ENCODE data around the gene FRYL. TPM values are rescaled to one million over a fixed set of nuclear protein-coding genes. Genes with fewer than 3 reads are reported as not detected.

FRYL gene
- total RNA-seq, 3 donors from 2014 or later: 205 to 416 (median 330) TPM

GRCh38 chr4:48668254-48669017, 111.6 kb downstream of the FRYL start:
- ATAC-seq: peak; percentile 89
- Histone ChIP-seq H3K4me3 (no peak overlapping the region), H3K9me3 (no peaks in the 10 kb centered on the region), H3K4me1 (ENCODE audit: low read depth) (peaks cover 41% of the 10 kb centered on the region), H3K36me3 (ENCODE audit: low read depth) (no peaks in the 10 kb centered on the region)
- no peak for TF ChIP-seq CTCF (IDR thresholded peaks at IDR 0.05)
- intact Hi-C loops (cut with DNase I, micrococcal nuclease): no loop called here
- peak in 1 of 3 donors; percentile 66 for DNase-seq

- ATAC-seq: no peak
- Histone ChIP-seq H3K36me3 (ENCODE audit: low read depth) (no peaks in the 10 kb centered on the region), H3K4me3 (no peak overlapping the region), H3K4me1 (ENCODE audit: low read depth) (peaks cover 38% of the 10 kb centered on the region), H3K9me3 (no peaks in the 10 kb centered on the region)
- no peak for DNase-seq
- no peak for TF ChIP-seq CTCF (IDR thresholded peaks at IDR 0.05)
- intact Hi-C loops (cut with DNase I, micrococcal nuclease): no loop called here
These were observed 112.9 kb downstream of the FRYL start for GRCh38 chr4:48667148-48667547.

- TF ChIP-seq CTCF (IDR thresholded peaks at IDR 0.05): no peak
- ATAC-seq: peak; percentile 74
- Histone ChIP-seq H3K4me1 (ENCODE audit: low read depth) (peaks cover 53% of the 10 kb centered on the region), H3K9me3 (no peaks in the 10 kb centered on the region), H3K4me3 (no peak overlapping the region), H3K36me3 (ENCODE audit: low read depth) (no peaks in the 10 kb centered on the region)
- DNase-seq: no peak
- intact Hi-C loops (cut with DNase I, micrococcal nuclease): no loop called here
These were observed 114.4 kb downstream of the FRYL start for GRCh38 chr4:48665555-48666186.

GRCh38 chr4:48664938-48665337, 115.1 kb downstream of the FRYL start:
- Histone ChIP-seq H3K36me3 (ENCODE audit: low read depth) (no peaks in the 10 kb centered on the region), H3K4me3 (no peak overlapping the region), H3K9me3 (no peaks in the 10 kb centered on the region), H3K4me1 (ENCODE audit: low read depth) (peaks cover 60% of the 10 kb centered on the region)
- ATAC-seq: peak; percentile 35
- DNase-seq: no peak
- intact Hi-C loops (cut with DNase I, micrococcal nuclease): no loop called here
- TF ChIP-seq CTCF (IDR thresholded peaks at IDR 0.05): no peak

- DNase-seq: no peak
- H3K36me3 ChIP-seq (ENCODE audit: low read depth): no peaks in the 10 kb centered on the region
- no peak for ATAC-seq
- no peaks in the 10 kb centered on the region for H3K9me3 ChIP-seq
- intact Hi-C loops (cut with DNase I, micrococcal nuclease): no loop called here
- peaks cover 42% of the 10 kb centered on the region for H3K4me1 ChIP-seq (ENCODE audit: low read depth)
- H3K4me3 ChIP-seq: no peak overlapping the region
- TF ChIP-seq CTCF (IDR thresholded peaks at IDR 0.05): no peak
These were observed 118.7 kb downstream of the FRYL start for GRCh38 chr4:48661391-48661790.
